HCT116 (cell line): ENCODE data around the gene FHDC1.

Experiments
- EZH2 ChIP-seq: fragments of 200-600 bp; sonication (generic); IDR thresholded peaks from 2 replicates; pipeline ENCODE4 v1.6.1; 2017; ENCODE audit warnings: antibody characterized with exemption, mixed run types
- POLR2A ChIP-seq: IDR thresholded peaks from 2 replicates; pipeline ENCODE4 v1.7.0; 2011; ENCODE audit warnings: borderline replicate concordance; ENCODE audit not compliant: insufficient read depth, insufficient read length; ENCODE audit errors: extremely low read depth
- SP1 ChIP-seq: IDR thresholded peaks from 2 replicates; pipeline ENCODE4 v1.6.1; 2012; ENCODE audit warnings: low read depth

- no peak for TF ChIP-seq SP1
- TF ChIP-seq POLR2A = no peak
- TF ChIP-seq EZH2 = no peak
These were observed 3.5 kb downstream of the FHDC1 start for GRCh38 chr4:152939621-152940020.
